ENCODE data around the gene NPLOC4. TPM values are rescaled to one million over a fixed set of nuclear protein-coding genes. Genes with fewer than 3 reads are reported as not detected.

The NPLOC4 gene
- total and polyA plus RNA-seq, 2 of the 8 experiments (the other 6 are each of a cell fraction or from before 2014, with no cell fraction given), result 70.7 to 92.7 TPM

DNA sequence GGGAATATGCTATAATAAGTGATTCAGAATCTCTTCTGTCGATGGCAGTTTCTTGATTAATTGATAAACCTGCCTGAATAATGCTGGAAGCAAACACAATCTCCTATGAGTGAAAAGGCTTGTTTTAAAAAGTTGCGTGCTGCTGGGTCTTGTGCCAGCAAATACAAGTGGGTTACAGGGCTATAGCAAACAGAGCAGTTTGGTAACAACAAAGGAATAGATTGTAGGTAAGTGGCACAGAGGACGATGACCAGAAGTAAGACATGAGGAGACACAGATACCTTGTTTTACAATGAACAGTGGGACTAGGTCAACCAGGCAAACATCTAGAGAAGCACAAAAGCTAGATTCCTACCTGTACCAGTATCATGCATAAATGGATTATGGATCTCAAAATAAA is 61.1 kb downstream of the NPLOC4 start:
- H4K5ac ChIP-seq (ENCODE audit: insufficient read length, low read depth, low read length), result no peak overlapping the region
- H2BK15ac ChIP-seq (ENCODE audit: low read length), result no peak overlapping the region
- FAIRE-seq, result no peak
- H3K4me1 ChIP-seq (replicated peaks in 1 of 4; ENCODE audit: control insufficient read depth in 3 of 4, insufficient read depth in 4 of 4, low read length in 3 of 4), result no peaks in the 10 kb centered on the region
- ChIA-PET CTCF (ENCODE audit: partially characterized antibody) (interaction anchor here (2.0 kb wide), 1 partner anchor 25 kb away, joined by 6 read pairs; no protein-coding TSS in a partner anchor), POLR2A (ENCODE audit: partially characterized antibody) (no interaction called here)
- H3K27me3 ChIP-seq (replicated peaks in 1 of 4; ENCODE audit: control insufficient read depth in 3 of 4, extremely low read depth in 1 of 4, insufficient read depth in 3 of 4, low read length in 3 of 4), result no peaks in the 10 kb centered on the region
- peaks cover 7 to 14% (median 9%) of the 10 kb centered on the region in 4 experiments; a peak in 7 of 8 replicates for H3K36me3 ChIP-seq (ENCODE audit: control insufficient read depth in 2 of 4, insufficient read depth in 4 of 4, low read length in 3 of 4)
- no peak overlapping the region; a peak in 1 of 7 replicates for H3K9ac ChIP-seq (replicated peaks in 1 of 4; ENCODE audit: extremely low read depth in 1 of 4, low read depth in 3 of 4, low read length in 3 of 4)
- DNase-seq (ENCODE audit: low read depth in 1 of 2, low spot score in 2 of 2), result no peak
- H3K23ac ChIP-seq (ENCODE audit: insufficient read length), result no peak overlapping the region
- 92% methylated on average over 3 of the region's 3 CpGs; no CpG with 5 or more reads in 1 of the 2 experiments for WGBS, 2 experiments (ENCODE audit: extremely low coverage in 1 of 2, insufficient coverage in 1 of 2, insufficient read length in 1 of 2, insufficient replicate concordance in 2 of 2, low coverage in 1 of 2, low lambda C conversion rate in 2 of 2, missing lambda C conversion rate in 1 of 2)
- no peak overlapping the region for H3K4ac ChIP-seq (replicated peaks; ENCODE audit: insufficient read length, low read depth, low read length)
- no peak overlapping the region for H3K18ac ChIP-seq (ENCODE audit: extremely low read depth, low read length)
- no peak overlapping the region for H3K27ac ChIP-seq (ENCODE audit: low read depth, low read length)
- no peak overlapping the region for H3K4me3 ChIP-seq (ENCODE audit: extremely low read depth in 1 of 4, insufficient read depth in 2 of 4, low read depth in 3 of 4, low read length in 4 of 4)
- H2BK12ac ChIP-seq (ENCODE audit: low read depth, low read length), result no peak overlapping the region
- H3K4me2 ChIP-seq (ENCODE audit: insufficient read depth in 1 of 2, low read depth in 2 of 2, low read length in 2 of 2), result no peak overlapping the region
- no peak overlapping the region for H2BK5ac ChIP-seq (ENCODE audit: low read depth, low read length)
- H2BK120ac ChIP-seq (replicated peaks; ENCODE audit: low read depth, low read length), result no peak overlapping the region
- no peak overlapping the region for H3K56ac ChIP-seq (replicated peaks; ENCODE audit: insufficient read length, low read depth, low read length)
- no peak overlapping the region for H2AK5ac ChIP-seq (ENCODE audit: low read depth, low read length)
- no peak overlapping the region for H2BK20ac ChIP-seq (ENCODE audit: low read length)
- no peak overlapping the region for H3K14ac ChIP-seq (ENCODE audit: insufficient read length)
- H3K9me3 ChIP-seq (ENCODE audit: insufficient read depth in 2 of 2, low read depth in 1 of 2, low read length in 1 of 2), result no peaks in the 10 kb centered on the region
- no peak overlapping the region for H4K8ac ChIP-seq (ENCODE audit: extremely low read depth, insufficient read depth, low read length)
- peaks cover 6% of the 10 kb centered on the region for H3K79me1 ChIP-seq (ENCODE audit: low read depth, low read length)
- no peak for TF ChIP-seq TAF7 (optimal IDR thresholded peaks at IDR 0.05; ENCODE audit: borderline replicate concordance, low read depth, low read length)
- no peak for TF ChIP-seq ZNF274 (IDR thresholded peaks at IDR 0.05; ENCODE audit: borderline replicate concordance, extremely low read depth, low read length)
- no peak for TF ChIP-seq SIN3A (conservative IDR thresholded peaks at IDR 0.05 in 1 of 2, IDR thresholded peaks at IDR 0.05 in 1 of 2; ENCODE audit: low read depth in 1 of 2, low read length in 2 of 2)
- TF ChIP-seq, protein P1, sequence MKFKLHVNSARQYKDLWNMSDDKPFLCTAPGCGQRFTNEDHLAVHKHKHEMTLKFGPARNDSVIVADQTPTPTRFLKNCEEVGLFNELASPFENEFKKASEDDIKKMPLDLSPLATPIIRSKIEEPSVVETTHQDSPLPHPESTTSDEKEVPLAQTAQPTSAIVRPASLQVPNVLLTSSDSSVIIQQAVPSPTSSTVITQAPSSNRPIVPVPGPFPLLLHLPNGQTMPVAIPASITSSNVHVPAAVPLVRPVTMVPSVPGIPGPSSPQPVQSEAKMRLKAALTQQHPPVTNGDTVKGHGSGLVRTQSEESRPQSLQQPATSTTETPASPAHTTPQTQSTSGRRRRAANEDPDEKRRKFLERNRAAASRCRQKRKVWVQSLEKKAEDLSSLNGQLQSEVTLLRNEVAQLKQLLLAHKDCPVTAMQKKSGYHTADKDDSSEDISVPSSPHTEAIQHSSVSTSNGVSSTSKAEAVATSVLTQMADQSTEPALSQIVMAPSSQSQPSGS (IDR thresholded peaks at IDR 0.05; ENCODE audit: low read length), result no peak
- TF ChIP-seq, protein P2, sequence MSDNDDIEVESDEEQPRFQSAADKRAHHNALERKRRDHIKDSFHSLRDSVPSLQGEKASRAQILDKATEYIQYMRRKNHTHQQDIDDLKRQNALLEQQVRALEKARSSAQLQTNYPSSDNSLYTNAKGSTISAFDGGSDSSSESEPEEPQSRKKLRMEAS (IDR thresholded peaks at IDR 0.05), result no peak
- TF ChIP-seq PHF8 (conservative IDR thresholded peaks at IDR 0.05; ENCODE audit: low read depth, low read length), result no peak
- TF ChIP-seq RBBP5 (IDR thresholded peaks at IDR 0.05; ENCODE audit: borderline replicate concordance, low read depth, low read length), result no peak
- no peak for TF ChIP-seq BCL11A (IDR thresholded peaks at IDR 0.05; ENCODE audit: low read depth in 2 of 2, low read length in 2 of 2)
- no peak for TF ChIP-seq GABPA (IDR thresholded peaks at IDR 0.05; ENCODE audit: borderline replicate concordance, insufficient read depth, low read length)
- 0 out of 4 replicates have a peak, but pooled peaks cover 0 to 2% of the 10 kb centered on the region in 2 experiments for H3K79me2 ChIP-seq (ENCODE audit: control insufficient read depth in 1 of 2, insufficient read depth in 2 of 2, low read length in 2 of 2)
- H2AFZ ChIP-seq (ENCODE audit: low read length), result no peak overlapping the region
- no peaks in the 10 kb centered on the region for H3K23me2 ChIP-seq (ENCODE audit: low read depth, low read length)
- peaks cover 11 to 17% of the 10 kb centered on the region in 2 experiments for H4K20me1 ChIP-seq (replicated peaks in 1 of 2; ENCODE audit: control insufficient read depth in 1 of 2, insufficient read depth in 2 of 2, low read length in 2 of 2)
- no peak overlapping the region for H4K91ac ChIP-seq (replicated peaks; ENCODE audit: insufficient read length, low read length)

All from H1 (cell line).